ENCODE measurements around the gene CCDC188.

CCDC188 gene

DNA sequence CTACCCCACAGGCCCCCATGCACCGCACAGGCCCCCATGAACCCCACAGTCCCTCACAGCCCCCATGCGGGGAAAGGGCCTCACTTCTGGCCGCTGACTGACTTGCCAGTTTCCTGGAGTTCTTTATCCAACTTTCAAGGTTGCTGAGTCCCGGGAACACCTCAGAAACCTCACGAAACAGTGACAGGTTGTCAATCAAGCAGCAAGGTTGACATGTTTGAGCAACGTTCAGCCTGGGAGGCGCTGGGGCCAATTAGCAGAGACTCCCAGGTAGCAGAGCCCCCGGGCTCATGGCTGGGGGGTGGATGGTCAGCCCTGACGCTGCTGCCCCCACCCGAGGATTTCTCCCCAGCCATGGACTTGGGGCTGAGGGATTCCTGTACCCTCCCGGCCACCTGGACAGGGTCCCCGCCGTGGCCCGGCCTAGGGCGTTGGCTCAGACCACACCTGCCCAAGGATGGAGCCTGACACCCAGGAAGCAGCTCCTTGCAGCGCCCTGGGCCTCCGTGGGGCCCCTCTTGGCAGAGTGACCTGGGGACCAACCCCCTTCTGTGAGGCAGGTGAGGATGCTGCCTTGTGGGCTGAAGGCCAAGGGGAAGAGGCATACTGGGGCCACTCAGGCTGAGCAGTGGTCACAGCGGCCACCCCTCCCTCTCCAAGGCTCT lies 33.8 kb upstream of the CCDC188 start:
- TF ChIP-seq, protein P1, sequence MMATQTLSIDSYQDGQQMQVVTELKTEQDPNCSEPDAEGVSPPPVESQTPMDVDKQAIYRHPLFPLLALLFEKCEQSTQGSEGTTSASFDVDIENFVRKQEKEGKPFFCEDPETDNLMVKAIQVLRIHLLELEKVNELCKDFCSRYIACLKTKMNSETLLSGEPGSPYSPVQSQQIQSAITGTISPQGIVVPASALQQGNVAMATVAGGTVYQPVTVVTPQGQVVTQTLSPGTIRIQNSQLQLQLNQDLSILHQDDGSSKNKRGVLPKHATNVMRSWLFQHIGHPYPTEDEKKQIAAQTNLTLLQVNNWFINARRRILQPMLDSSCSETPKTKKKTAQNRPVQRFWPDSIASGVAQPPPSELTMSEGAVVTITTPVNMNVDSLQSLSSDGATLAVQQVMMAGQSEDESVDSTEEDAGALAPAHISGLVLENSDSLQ (IDR thresholded peaks at IDR 0.05) = peak; percentile 43
- TF ChIP-seq FOXM1 (IDR thresholded peaks at IDR 0.05; ENCODE audit: borderline replicate concordance) = no peak
- ChIA-PET CTCF (no interaction called here), POLR2A (no interaction called here)
- DNase-seq (ENCODE audit: extremely low spot score) = no peak

DNA sequence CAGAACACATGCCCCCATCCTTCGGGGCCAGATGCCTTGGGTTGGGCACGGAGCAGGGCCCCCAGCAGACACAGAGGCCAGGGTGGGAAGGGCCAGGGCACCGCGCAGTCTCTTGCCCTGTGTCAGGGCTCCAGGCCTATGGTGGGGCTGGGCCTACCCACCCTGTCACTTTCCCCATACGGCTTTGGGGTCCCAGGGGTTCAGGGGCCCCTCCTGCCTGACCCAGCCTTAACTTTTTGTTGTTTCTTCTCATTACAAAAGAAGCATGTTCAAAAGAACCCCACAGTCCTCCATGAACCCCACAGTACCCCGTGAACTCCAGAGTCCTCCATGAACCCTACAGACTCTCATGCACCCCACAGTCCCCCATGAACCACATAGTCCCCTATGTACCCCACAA lies 33.0 kb upstream of the CCDC188 start:
- DNase-seq (ENCODE audit: extremely low spot score) = no peak
- TF ChIP-seq ZNF384 (IDR thresholded peaks at IDR 0.05) (no peak), ELF4 (IDR thresholded peaks at IDR 0.05) (no peak), SP1 (IDR thresholded peaks at IDR 0.05) (no peak), FOXK2 (IDR thresholded peaks at IDR 0.05) (no peak), FOXA1 (IDR thresholded peaks at IDR 0.05) (no peak), L3MBTL2 (conservative IDR thresholded peaks at IDR 0.05) (no peak), CTBP1 (IDR thresholded peaks at IDR 0.05; ENCODE audit: borderline replicate concordance) (no peak), HDGF (IDR thresholded peaks at IDR 0.05; ENCODE audit: borderline replicate concordance) (no peak), NFRKB (IDR thresholded peaks at IDR 0.05) (no peak), FOXM1 (IDR thresholded peaks at IDR 0.05; ENCODE audit: borderline replicate concordance) (no peak), SUZ12 (IDR thresholded peaks at IDR 0.05) (no peak), TARDBP (IDR thresholded peaks at IDR 0.05) (no peak), LEF1 (IDR thresholded peaks at IDR 0.05; ENCODE audit: borderline replicate concordance) (no peak), ARNT (IDR thresholded peaks at IDR 0.05) (no peak), BHLHE40 (IDR thresholded peaks at IDR 0.05; ENCODE audit: borderline replicate concordance) (no peak)
- TF ChIP-seq, protein P1 (IDR thresholded peaks at IDR 0.05) = no peak
- ChIA-PET POLR2A (no interaction called here), CTCF (no interaction called here)

DNA sequence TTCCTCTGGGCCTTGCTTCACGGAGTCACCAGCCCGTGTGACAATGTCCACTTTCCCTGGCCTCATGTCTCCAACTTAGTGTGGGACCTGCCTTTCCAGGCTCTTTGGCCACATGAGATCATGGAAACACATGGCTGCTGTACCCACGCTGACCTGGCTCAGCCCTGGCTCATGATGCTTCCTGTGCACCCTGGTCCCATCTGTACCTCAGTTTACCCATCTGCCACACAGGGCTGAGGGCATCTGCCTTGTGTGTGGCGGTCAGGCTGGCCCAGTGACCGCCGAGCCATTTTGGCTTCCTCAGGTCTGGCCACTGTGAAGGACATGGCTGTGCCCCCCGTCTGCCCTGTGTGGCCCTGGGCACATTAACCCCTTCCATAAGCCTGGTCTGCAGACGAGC lies 32.2 kb upstream of the CCDC188 start:
- TF ChIP-seq, protein P1 (IDR thresholded peaks at IDR 0.05) = no peak
- TF ChIP-seq ARNT (IDR thresholded peaks at IDR 0.05) (no peak), FOXM1 (IDR thresholded peaks at IDR 0.05; ENCODE audit: borderline replicate concordance) (no peak), L3MBTL2 (conservative IDR thresholded peaks at IDR 0.05) (no peak), CTBP1 (IDR thresholded peaks at IDR 0.05; ENCODE audit: borderline replicate concordance) (no peak), LEF1 (IDR thresholded peaks at IDR 0.05; ENCODE audit: borderline replicate concordance) (no peak), BHLHE40 (IDR thresholded peaks at IDR 0.05; ENCODE audit: borderline replicate concordance) (no peak), TARDBP (IDR thresholded peaks at IDR 0.05) (no peak)
- ChIA-PET POLR2A (no interaction called here), CTCF (no interaction called here)
- no peak for DNase-seq (ENCODE audit: extremely low spot score)

DNA sequence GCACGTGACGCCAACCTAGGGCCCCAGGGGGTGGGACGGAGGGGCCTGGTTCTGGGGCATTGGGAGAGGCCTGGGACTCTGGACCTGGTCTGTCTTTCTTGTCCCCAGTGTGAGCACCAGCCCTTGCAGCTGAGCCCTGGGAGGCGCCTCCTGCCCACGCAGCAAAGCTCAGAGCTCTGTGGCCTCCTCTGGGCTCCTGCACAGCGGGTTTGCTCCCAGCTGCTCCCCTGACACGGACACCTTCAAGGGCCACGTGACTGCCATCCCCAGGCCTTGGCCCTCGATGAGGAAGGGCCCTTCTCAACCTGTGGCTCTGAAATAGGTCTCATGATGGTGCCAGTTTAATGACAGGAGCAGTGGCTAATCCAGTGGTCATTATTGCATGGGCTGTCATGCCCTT lies 31.5 kb upstream of the CCDC188 start:
- ChIA-PET POLR2A (interaction anchor here (1.5 kb wide), 1 partner anchor 137 kb away, joined by 3 read pairs; the partner anchor contains the start of gene DGCR6L), CTCF (no interaction called here)
- TF ChIP-seq ELF4 (IDR thresholded peaks at IDR 0.05) (no peak), ZNF384 (IDR thresholded peaks at IDR 0.05) (no peak), HDGF (IDR thresholded peaks at IDR 0.05; ENCODE audit: borderline replicate concordance) (no peak), TARDBP (IDR thresholded peaks at IDR 0.05) (no peak), NFRKB (IDR thresholded peaks at IDR 0.05) (no peak), LEF1 (IDR thresholded peaks at IDR 0.05; ENCODE audit: borderline replicate concordance) (no peak), SUZ12 (IDR thresholded peaks at IDR 0.05) (no peak), L3MBTL2 (conservative IDR thresholded peaks at IDR 0.05) (no peak), BHLHE40 (IDR thresholded peaks at IDR 0.05; ENCODE audit: borderline replicate concordance) (no peak)
- TF ChIP-seq, protein P1 (IDR thresholded peaks at IDR 0.05) = no peak
- no peak for DNase-seq (ENCODE audit: extremely low spot score)

DNA sequence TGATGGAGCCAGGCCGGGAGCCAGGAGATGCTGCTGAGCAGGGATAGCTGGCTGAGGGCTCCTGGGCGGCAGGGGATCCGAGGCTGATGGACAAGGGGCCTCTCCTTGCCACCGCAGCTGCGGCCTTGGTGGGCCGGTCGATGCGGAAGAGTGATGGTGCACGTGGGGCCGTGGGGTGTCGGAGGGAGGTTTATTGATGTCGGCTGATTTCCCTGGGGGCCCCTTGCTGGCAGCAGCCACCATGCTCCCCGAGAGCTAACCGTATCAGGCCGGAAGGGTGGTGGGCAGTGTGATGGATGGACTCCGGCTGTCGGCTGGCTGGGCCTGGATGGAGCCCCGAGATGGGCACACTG lies 31.0 kb upstream of the CCDC188 start:
- TF ChIP-seq L3MBTL2 (conservative IDR thresholded peaks at IDR 0.05) = no peak
- no peak for TF ChIP-seq HDGF (IDR thresholded peaks at IDR 0.05; ENCODE audit: borderline replicate concordance)
- no peak for TF ChIP-seq ZNF384 (IDR thresholded peaks at IDR 0.05)
- no peak for TF ChIP-seq BHLHE40 (IDR thresholded peaks at IDR 0.05; ENCODE audit: borderline replicate concordance)
- no peak for TF ChIP-seq SP1 (IDR thresholded peaks at IDR 0.05)
- no peak for TF ChIP-seq SUZ12 (IDR thresholded peaks at IDR 0.05)
- TF ChIP-seq, protein P1 (IDR thresholded peaks at IDR 0.05) = no peak
- TF ChIP-seq ARNT (IDR thresholded peaks at IDR 0.05) = no peak
- no peak for TF ChIP-seq TARDBP (IDR thresholded peaks at IDR 0.05)
- TF ChIP-seq FOXM1 (IDR thresholded peaks at IDR 0.05; ENCODE audit: borderline replicate concordance) = no peak
- no peak for TF ChIP-seq FOXA1 (IDR thresholded peaks at IDR 0.05)
- no peak for TF ChIP-seq NFRKB (IDR thresholded peaks at IDR 0.05)
- TF ChIP-seq CTBP1 (IDR thresholded peaks at IDR 0.05; ENCODE audit: borderline replicate concordance) = no peak
- no peak for TF ChIP-seq LEF1 (IDR thresholded peaks at IDR 0.05; ENCODE audit: borderline replicate concordance)
- TF ChIP-seq FOXK2 (IDR thresholded peaks at IDR 0.05) = no peak
- TF ChIP-seq ELF4 (IDR thresholded peaks at IDR 0.05) = no peak
- no peak for DNase-seq (ENCODE audit: extremely low spot score)
- ChIA-PET POLR2A (interaction anchor here (1.5 kb wide), 1 partner anchor 138 kb away, joined by 3 read pairs; the partner anchor contains the start of gene DGCR6L), CTCF (no interaction called here)
